ENCODE results near the gene CYSLTR2. TPM values are rescaled to one million over a fixed set of nuclear protein-coding genes. Genes with fewer than 3 reads are reported as not detected.

CYSLTR2 gene
- total RNA-seq, 1 experiment from 2014 or later, result not detected

- Histone ChIP-seq H3K4me1 (replicated peaks; ENCODE audit: insufficient read depth) (no peaks in the 10 kb centered on the region), H2AFZ (no peak overlapping the region), H3K9me3 (ENCODE audit: insufficient read depth, low read depth) (peaks cover 8% of the 10 kb centered on the region; the same call in 1 of the 2 replicates), H3K9me2 (ENCODE audit: insufficient read depth) (no peaks in the 10 kb centered on the region), H4K20me1 (ENCODE audit: insufficient read depth) (no peaks in the 10 kb centered on the region), H3K4me2 (no peak overlapping the region), H3K4me3 (no peak overlapping the region), H3K27ac (no peak overlapping the region), H3K27me3 (ENCODE audit: insufficient read depth, low read depth) (no peaks in the 10 kb centered on the region), H3K36me3 (ENCODE audit: low read depth) (no peaks in the 10 kb centered on the region), H3F3A (ENCODE audit: insufficient read depth, low read depth) (no peaks in the 10 kb centered on the region), H3K79me2 (ENCODE audit: low read depth) (no peaks in the 10 kb centered on the region)
- TF ChIP-seq CTCF (conservative IDR thresholded peaks at IDR 0.05) (no peak), EZH2 (IDR thresholded peaks at IDR 0.05; ENCODE audit: low read depth) (no peak)
- DNase-seq, result no peak
- intact Hi-C loops (cut with micrococcal nuclease; ENCODE audit: unreplicated experiment), result no loop called here
- CTCF ChIA-PET, result no interaction called here
- no TSS peak for BruUV-seq (replicated peaks)
- POLR2A ChIA-PET (ENCODE audit: unreplicated experiment), result no interaction called here
These were observed 22.3 kb upstream of the CYSLTR2 start for GRCh38 chr13:48631441-48631840.

- H3K79me2 ChIP-seq (ENCODE audit: low read depth), result no peaks in the 10 kb centered on the region
- H3K36me3 ChIP-seq (ENCODE audit: low read depth), result no peaks in the 10 kb centered on the region
- no peak overlapping the region for H3K4me3 ChIP-seq
- no TSS peak for BruUV-seq (replicated peaks)
- H3K27me3 ChIP-seq (ENCODE audit: insufficient read depth, low read depth), result no peaks in the 10 kb centered on the region
- no peak overlapping the region for H2AFZ ChIP-seq
- CTCF ChIA-PET, result no interaction called here
- no peaks in the 10 kb centered on the region for H3K4me1 ChIP-seq (replicated peaks; ENCODE audit: insufficient read depth)
- H3F3A ChIP-seq (ENCODE audit: insufficient read depth, low read depth), result no peaks in the 10 kb centered on the region
- H3K4me2 ChIP-seq, result no peak overlapping the region
- no peaks in the 10 kb centered on the region for H4K20me1 ChIP-seq (ENCODE audit: insufficient read depth)
- H3K9me2 ChIP-seq (ENCODE audit: insufficient read depth), result no peaks in the 10 kb centered on the region
- DNase-seq, result no peak
- H3K27ac ChIP-seq, result no peak overlapping the region
- TF ChIP-seq CTCF (conservative IDR thresholded peaks at IDR 0.05) (no peak), EZH2 (IDR thresholded peaks at IDR 0.05; ENCODE audit: low read depth) (no peak)
- intact Hi-C loops (cut with micrococcal nuclease; ENCODE audit: unreplicated experiment), result no loop called here
- H3K9me3 ChIP-seq (ENCODE audit: insufficient read depth, low read depth), result peaks cover 8% of the 10 kb centered on the region; the same call in 1 of the 2 replicates
- POLR2A ChIA-PET (ENCODE audit: unreplicated experiment), result no interaction called here
These were observed 20.0 kb upstream of the CYSLTR2 start for GRCh38 chr13:48633700-48634099.

DNA sequence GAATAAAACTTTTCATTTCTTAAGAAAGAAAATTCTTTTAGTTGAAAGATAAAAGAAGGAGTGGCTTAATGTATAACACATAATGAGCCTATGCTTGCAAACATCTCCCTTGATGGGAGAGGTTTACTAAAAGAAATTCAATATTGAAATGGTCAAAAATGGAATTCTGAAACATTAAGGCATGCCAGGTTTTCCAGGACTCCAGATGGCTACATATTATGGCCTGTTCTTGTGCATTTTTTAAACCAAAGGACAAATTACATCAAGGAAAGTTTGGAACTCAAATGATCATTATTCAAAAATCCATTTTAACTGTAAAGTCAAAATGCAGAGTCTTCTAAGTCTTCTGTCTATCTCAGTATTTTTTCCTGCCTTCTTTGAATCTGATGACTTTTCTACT, 19.1 kb upstream of the CYSLTR2 start:
- no peaks in the 10 kb centered on the region for H3K36me3 ChIP-seq (ENCODE audit: low read depth)
- TF ChIP-seq CTCF (conservative IDR thresholded peaks at IDR 0.05), result no peak
- no peak for TF ChIP-seq EZH2 (IDR thresholded peaks at IDR 0.05; ENCODE audit: low read depth)
- no peaks in the 10 kb centered on the region for H4K20me1 ChIP-seq (ENCODE audit: insufficient read depth)
- H3K9me3 ChIP-seq (ENCODE audit: insufficient read depth, low read depth), result peaks cover 8% of the 10 kb centered on the region; the same call in 1 of the 2 replicates
- ChIA-PET CTCF (no interaction called here), POLR2A (ENCODE audit: unreplicated experiment) (no interaction called here)
- BruUV-seq (replicated peaks), result no TSS peak
- H3K4me2 ChIP-seq, result no peak overlapping the region
- DNase-seq, result no peak
- no peak overlapping the region for H3K4me3 ChIP-seq
- H3K27me3 ChIP-seq (ENCODE audit: insufficient read depth, low read depth), result no peaks in the 10 kb centered on the region
- intact Hi-C loops (cut with micrococcal nuclease; ENCODE audit: unreplicated experiment), result no loop called here
- H3K4me1 ChIP-seq (replicated peaks; ENCODE audit: insufficient read depth), result no peaks in the 10 kb centered on the region
- H3K79me2 ChIP-seq (ENCODE audit: low read depth), result no peaks in the 10 kb centered on the region
- no peak overlapping the region for H2AFZ ChIP-seq
- no peaks in the 10 kb centered on the region for H3F3A ChIP-seq (ENCODE audit: insufficient read depth, low read depth)
- H3K9me2 ChIP-seq (ENCODE audit: insufficient read depth), result no peaks in the 10 kb centered on the region
- H3K27ac ChIP-seq, result no peak overlapping the region

Data from PC-9 (cell line).